ENCODE results near the gene PRAMEF1. TPM values are rescaled to one million over a fixed set of nuclear protein-coding genes. Genes with fewer than 3 reads are reported as not detected.

Gene PRAMEF1
- total RNA-seq, 3 donors from 2014 or later: not detected

GRCh38 chr1:12754738-12755137, 36.5 kb upstream of the PRAMEF1 start:
- H3K27me3 ChIP-seq: no peaks in the 10 kb centered on the region
- no peak overlapping the region for H3K27ac ChIP-seq
- H3K4me1 ChIP-seq: no peaks in the 10 kb centered on the region
- TF ChIP-seq POLR2A (IDR thresholded peaks at IDR 0.05) (no peak), CTCF (IDR thresholded peaks at IDR 0.05) (no peak), POLR2AphosphoS5 (IDR thresholded peaks at IDR 0.05) (no peak)
- no peaks in the 10 kb centered on the region for H3K36me3 ChIP-seq
- intact Hi-C loops (cut with DNase I; ENCODE audit: low total_unique reads): no loop called here
- no peak for DNase-seq (ENCODE audit: low spot score in 2 of 2)
- peaks cover 0 to 9% of the 10 kb centered on the region in 2 donors for H3K9me3 ChIP-seq
- H3K4me3 ChIP-seq: no peak overlapping the region

- intact Hi-C loops (cut with DNase I; ENCODE audit: low total_unique reads): no loop called here
- Histone ChIP-seq H3K4me3 (no peak overlapping the region), H3K9me3 (no peaks in the 10 kb centered on the region), H3K36me3 (no peaks in the 10 kb centered on the region), H3K27me3 (no peaks in the 10 kb centered on the region), H3K4me1 (no peaks in the 10 kb centered on the region), H3K27ac (no peak overlapping the region)
- TF ChIP-seq POLR2A (IDR thresholded peaks at IDR 0.05) (no peak), POLR2AphosphoS5 (IDR thresholded peaks at IDR 0.05) (no peak), CTCF (IDR thresholded peaks at IDR 0.05) (no peak)
- no peak for DNase-seq (ENCODE audit: low spot score in 2 of 2)
Observed at GRCh38 chr1:12756273-12756672, 34.9 kb upstream of the PRAMEF1 start.

DNA sequence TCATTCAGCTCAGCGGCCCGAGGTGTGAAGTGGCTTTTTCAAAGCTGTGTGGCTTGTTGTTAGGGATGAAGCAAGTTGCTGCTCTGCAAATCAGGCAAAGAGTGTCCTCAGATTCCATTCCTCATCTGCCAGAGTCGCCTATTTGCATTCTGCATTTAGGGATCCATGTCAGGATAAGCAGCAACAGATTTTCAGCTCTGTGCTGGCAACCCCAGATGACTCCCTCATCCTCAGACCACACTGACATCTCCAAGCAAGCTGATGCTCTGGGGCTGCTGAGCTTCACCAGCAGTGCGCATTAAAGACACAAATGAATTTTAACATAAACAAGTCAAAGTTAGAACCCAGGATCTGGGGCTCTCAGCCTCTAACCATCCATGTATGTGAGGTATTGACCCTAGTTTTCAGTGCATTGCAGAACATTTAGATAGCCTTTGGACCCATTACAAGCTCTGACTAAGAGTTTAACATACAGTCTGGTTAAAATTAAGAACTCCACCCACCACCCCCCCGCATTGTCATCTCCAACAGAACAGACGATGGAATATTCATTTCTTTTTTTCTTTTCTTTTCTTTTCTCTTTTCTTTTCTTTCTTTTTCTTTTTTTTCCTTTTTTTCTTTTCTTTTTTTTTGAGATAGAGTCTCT, 34.3 kb upstream of the PRAMEF1 start:
- Histone ChIP-seq H3K27ac (no peak overlapping the region), H3K9me3 (no peaks in the 10 kb centered on the region), H3K4me3 (no peak overlapping the region), H3K36me3 (no peaks in the 10 kb centered on the region), H3K4me1 (no peaks in the 10 kb centered on the region), H3K27me3 (no peaks in the 10 kb centered on the region)
- TF ChIP-seq POLR2AphosphoS5 (IDR thresholded peaks at IDR 0.05) (no peak), CTCF (IDR thresholded peaks at IDR 0.05) (no peak), POLR2A (IDR thresholded peaks at IDR 0.05) (no peak)
- DNase-seq (ENCODE audit: low spot score in 2 of 2): no peak
- intact Hi-C loops (cut with DNase I; ENCODE audit: low total_unique reads): no loop called here

- Histone ChIP-seq H3K36me3 (no peaks in the 10 kb centered on the region), H3K27ac (no peak overlapping the region), H3K27me3 (no peaks in the 10 kb centered on the region), H3K4me3 (no peak overlapping the region), H3K9me3 (no peaks in the 10 kb centered on the region), H3K4me1 (no peaks in the 10 kb centered on the region)
- intact Hi-C loops (cut with DNase I; ENCODE audit: low total_unique reads): no loop called here
- no peak for DNase-seq (ENCODE audit: low spot score in 2 of 2)
- TF ChIP-seq POLR2A (IDR thresholded peaks at IDR 0.05) (no peak), CTCF (IDR thresholded peaks at IDR 0.05) (no peak), POLR2AphosphoS5 (IDR thresholded peaks at IDR 0.05) (no peak)
Observed at GRCh38 chr1:12757836-12758235, 33.4 kb upstream of the PRAMEF1 start.

DNA sequence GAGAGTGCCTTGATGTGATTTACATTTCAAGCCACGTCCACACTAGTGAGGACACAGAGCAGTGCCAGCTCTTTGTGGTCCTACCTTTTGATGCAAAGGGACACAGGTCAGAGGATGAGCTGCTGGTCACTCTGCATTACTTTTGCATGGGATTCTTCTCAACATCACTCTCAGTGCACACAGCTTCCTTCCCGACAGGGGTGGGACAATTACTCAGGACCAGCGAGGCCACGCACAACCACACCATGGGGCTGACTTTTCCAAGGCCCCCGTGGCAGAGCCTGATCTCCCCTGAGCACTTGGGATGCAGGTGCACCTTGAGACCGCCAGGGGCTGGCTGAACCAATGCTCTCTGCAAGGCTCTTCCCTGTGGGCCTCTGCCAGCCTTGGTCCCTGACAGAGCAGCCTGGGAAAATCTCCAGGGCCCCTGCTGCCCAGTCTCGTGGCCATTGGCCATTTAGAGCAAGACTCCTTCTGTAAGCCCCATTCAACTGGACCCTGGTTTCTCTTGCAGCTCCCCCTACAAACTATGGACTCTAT, 30.9 kb upstream of the PRAMEF1 start:
- H3K9me3 ChIP-seq: no peaks in the 10 kb centered on the region
- H3K27me3 ChIP-seq: no peaks in the 10 kb centered on the region
- H3K27ac ChIP-seq: no peak overlapping the region
- no peak overlapping the region for H3K4me3 ChIP-seq
- H3K36me3 ChIP-seq: no peaks in the 10 kb centered on the region
- no peaks in the 10 kb centered on the region for H3K4me1 ChIP-seq
- DNase-seq (ENCODE audit: low spot score in 2 of 2): no peak
- TF ChIP-seq POLR2A (IDR thresholded peaks at IDR 0.05): no peak
- no peak for TF ChIP-seq CTCF (IDR thresholded peaks at IDR 0.05)
- no peak for TF ChIP-seq POLR2AphosphoS5 (IDR thresholded peaks at IDR 0.05)
- intact Hi-C loops (cut with DNase I; ENCODE audit: low total_unique reads): no loop called here

Measured in breast epithelium (tissue), 4 donors.